GM13977 (cell line): ENCODE data around the gene COQ8A.

Experiments used
- DNase-seq: peaks from one replicate; pipeline ENCODE4 v3.0.0; 2012; ENCODE audit warnings: low spot score
- CTCF ChIP-seq: IDR thresholded peaks from 2 replicates; pipeline ENCODE4 v1.5.1; 2012; ENCODE audit warnings: mild to moderate bottlenecking, control low read depth; ENCODE audit not compliant: insufficient read depth; ENCODE audit errors: extremely low read depth, missing control alignments
- in situ Hi-C: fragments of 300-500 bp; cut with MboI; formaldehyde crosslinking; loops from one replicate; pipeline ENCODE4 v1.12.0; 2022; ENCODE audit warnings: low sequenced_read_pairs, low pct_unique_long_range_greater_than_20kb, mixed read lengths, inconsistent platforms; ENCODE audit not compliant: unreplicated experiment

COQ8A gene

GRCh38 chr1:226980122-226980560, 40.0 kb downstream of the COQ8A start:
- DNase-seq: no peak
- in situ Hi-C loops: no loop called here
- no peak for TF ChIP-seq CTCF

- no peak for TF ChIP-seq CTCF
- in situ Hi-C loops: no loop called here
- DNase-seq: no peak
Measured at GRCh38 chr1:226980565-226981385, 40.7 kb downstream of the COQ8A start.

- no peak for TF ChIP-seq CTCF
- no peak for DNase-seq
- in situ Hi-C loops: no loop called here
Measured at GRCh38 chr1:226981386-226981817, 41.3 kb downstream of the COQ8A start.

- in situ Hi-C loops: no loop called here
- no peak for TF ChIP-seq CTCF
- DNase-seq: no peak
Measured at GRCh38 chr1:226981838-226982237, 41.7 kb downstream of the COQ8A start.

- no peak for TF ChIP-seq CTCF
- in situ Hi-C loops: no loop called here
- no peak for DNase-seq
Measured at GRCh38 chr1:226982451-226983177, 42.5 kb downstream of the COQ8A start.

GRCh38 chr1:226983247-226983991, 43.3 kb downstream of the COQ8A start:
- in situ Hi-C loops: no loop called here
- no peak for TF ChIP-seq CTCF
- DNase-seq: no peak
